GM12892 (cell line): Measurements from ENCODE around the gene SFTPB.

Source experiments
- POLR2A ChIP-seq: IDR thresholded peaks from 2 replicates; pipeline ENCODE4 v1.6.1; 2011; ENCODE audit warnings: low read depth, low read length, control low read depth
- POLR2AphosphoS5 ChIP-seq: IDR thresholded peaks from 2 replicates; pipeline ENCODE4 v1.6.1; 2011; ENCODE audit warnings: low read depth, low read length, control low read depth
- TAF1 ChIP-seq: IDR thresholded peaks from 2 replicates; pipeline ENCODE4 v1.6.1; 2011; ENCODE audit warnings: low read depth, mild to moderate bottlenecking, control low read depth, low read length, borderline replicate concordance

DNA sequence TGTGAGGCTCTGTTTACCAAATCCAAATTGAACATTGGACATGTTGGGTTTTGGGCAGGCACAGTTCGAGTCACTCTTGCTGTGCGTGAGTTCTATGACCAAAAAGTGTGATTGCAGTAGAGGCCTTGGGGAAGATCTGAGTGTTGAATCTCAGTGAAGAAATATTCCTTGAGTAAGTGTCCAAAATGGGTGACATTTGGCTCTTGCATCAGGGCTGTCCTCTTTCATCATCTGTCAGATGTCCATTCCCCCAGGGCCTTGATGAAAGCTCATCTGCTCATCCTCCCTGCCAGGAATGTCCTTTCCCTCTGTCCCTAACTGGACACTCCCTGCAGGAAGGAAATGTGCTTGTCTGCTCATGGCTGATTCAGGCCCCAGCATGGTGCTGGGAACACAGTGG, 6.4 kb upstream of the SFTPB start:
- TF ChIP-seq POLR2AphosphoS5 (no peak), POLR2A (no peak), TAF1 (no peak)
